ENCODE measurements around the gene NHEJ1. TPM values are rescaled to one million over a fixed set of nuclear protein-coding genes. Genes with fewer than 3 reads are reported as not detected.

The NHEJ1 gene
- total and polyA plus RNA-seq, 2 of the 13 experiments (the other 11 are each of a cell fraction or from before 2014, with no cell fraction given) = 30.0 to 30.7 TPM

DNA sequence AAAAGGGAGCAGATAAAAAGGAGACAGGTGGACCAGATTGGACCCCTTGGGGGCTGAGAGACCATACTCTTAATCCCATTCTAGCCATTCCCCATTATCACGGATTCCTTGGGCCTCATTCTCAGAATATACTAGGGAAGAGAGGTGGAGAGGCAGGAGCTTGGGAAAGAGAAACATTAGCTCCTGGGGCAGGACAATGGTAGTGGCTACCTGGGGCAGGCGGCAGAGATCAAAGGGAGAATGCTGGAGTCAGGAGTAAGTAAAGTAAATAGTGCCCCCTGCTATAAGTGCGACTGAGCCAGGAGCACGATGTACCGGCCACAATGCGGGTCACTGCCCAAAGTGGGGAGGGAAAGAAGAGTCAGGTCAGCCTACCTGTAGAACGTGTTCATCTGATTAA lies 79.5 kb downstream of the NHEJ1 start (continued):
- TF ChIP-seq HOMEZ (CRISPR knock-in tag; IDR thresholded peaks at IDR 0.05; ENCODE audit: low read depth) (peak; percentile 77), FOXJ3 (CRISPR knock-in tag; IDR thresholded peaks at IDR 0.05; ENCODE audit: borderline replicate concordance) (peak; percentile 53; the same call in 1 of the 2 replicates), HNF4A (CRISPR knock-in tag; IDR thresholded peaks at IDR 0.05) (0 out of 2 replicates have a peak, but pooled peaks have one; percentile 46), NFYC (CRISPR knock-in tag; IDR thresholded peaks at IDR 0.05) (no peak), DNMT3B (CRISPR knock-in tag; conservative IDR thresholded peaks at IDR 0.05) (0 out of 2 replicates have a peak, but pooled peaks have one; percentile 64), TEAD3 (CRISPR knock-in tag; optimal IDR thresholded peaks at IDR 0.05; ENCODE audit: borderline replicate concordance) (peak; percentile 85), HNF4G (IDR thresholded peaks at IDR 0.05; ENCODE audit: borderline replicate concordance, low read depth, low read length) (peak; percentile 13; the same call in 1 of the 2 replicates), HNF4G (CRISPR knock-in tag; IDR thresholded peaks at IDR 0.05; ENCODE audit: borderline replicate concordance, low read depth) (no peak), FOXA3 (CRISPR knock-in tag; IDR thresholded peaks at IDR 0.05) (peak; percentile 89), ZNF616 (CRISPR knock-in tag; IDR thresholded peaks at IDR 0.05; ENCODE audit: low read depth) (no peak), SIX4 (CRISPR knock-in tag; IDR thresholded peaks at IDR 0.05) (0 out of 2 replicates have a peak, but pooled peaks have one; percentile 44), THAP9 (CRISPR knock-in tag; IDR thresholded peaks at IDR 0.05; ENCODE audit: borderline replicate concordance) (no peak), TCF12 (IDR thresholded peaks at IDR 0.05) (no peak), TCF12 (CRISPR knock-in tag; IDR thresholded peaks at IDR 0.05) (no peak), ARID5B (CRISPR knock-in tag; IDR thresholded peaks at IDR 0.05) (peak; percentile 91), SCMH1 (CRISPR knock-in tag; IDR thresholded peaks at IDR 0.05; ENCODE audit: borderline replicate concordance) (no peak), GLI4 (CRISPR knock-in tag; IDR thresholded peaks at IDR 0.05; ENCODE audit: borderline replicate concordance) (0 out of 2 replicates have a peak, but pooled peaks have one; percentile 17)
- TF ChIP-seq, protein P1, sequence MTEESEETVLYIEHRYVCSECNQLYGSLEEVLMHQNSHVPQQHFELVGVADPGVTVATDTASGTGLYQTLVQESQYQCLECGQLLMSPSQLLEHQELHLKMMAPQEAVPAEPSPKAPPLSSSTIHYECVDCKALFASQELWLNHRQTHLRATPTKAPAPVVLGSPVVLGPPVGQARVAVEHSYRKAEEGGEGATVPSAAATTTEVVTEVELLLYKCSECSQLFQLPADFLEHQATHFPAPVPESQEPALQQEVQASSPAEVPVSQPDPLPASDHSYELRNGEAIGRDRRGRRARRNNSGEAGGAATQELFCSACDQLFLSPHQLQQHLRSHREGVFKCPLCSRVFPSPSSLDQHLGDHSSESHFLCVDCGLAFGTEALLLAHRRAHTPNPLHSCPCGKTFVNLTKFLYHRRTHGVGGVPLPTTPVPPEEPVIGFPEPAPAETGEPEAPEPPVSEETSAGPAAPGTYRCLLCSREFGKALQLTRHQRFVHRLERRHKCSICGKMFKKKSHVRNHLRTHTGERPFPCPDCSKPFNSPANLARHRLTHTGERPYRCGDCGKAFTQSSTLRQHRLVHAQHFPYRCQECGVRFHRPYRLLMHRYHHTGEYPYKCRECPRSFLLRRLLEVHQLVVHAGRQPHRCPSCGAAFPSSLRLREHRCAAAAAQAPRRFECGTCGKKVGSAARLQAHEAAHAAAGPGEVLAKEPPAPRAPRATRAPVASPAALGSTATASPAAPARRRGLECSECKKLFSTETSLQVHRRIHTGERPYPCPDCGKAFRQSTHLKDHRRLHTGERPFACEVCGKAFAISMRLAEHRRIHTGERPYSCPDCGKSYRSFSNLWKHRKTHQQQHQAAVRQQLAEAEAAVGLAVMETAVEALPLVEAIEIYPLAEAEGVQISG (CRISPR knock-in tag; IDR thresholded peaks at IDR 0.05) = 0 out of 2 replicates have a peak, but pooled peaks have one; percentile 28

Measured in HepG2 (cell line).